CD1c-positive myeloid dendritic cell (primary cell): ENCODE measurements around the gene ELOVL1.
"Not testable (repeated sequence)": the region's sequence is repeated elsewhere in the genome, so short reads cannot be mapped to it uniquely, and the experiment has no call there.

ENCODE experiments used
- DNase-seq: peaks from one replicate; pipeline ENCODE4 v3.0.0-alpha.2; 2016; ENCODE audit errors: extremely low spot score

Gene ELOVL1

GRCh38 chr1:43367904-43368645, at the start of gene ELOVL1:
Gene ELOVL1 (minus strand): TSS chr1:43368011. CDS start chr1:43365609, 2,402 bp downstream.
- DNase-seq, result peak; percentile 96

GRCh38 chr1:43415901-43416300, 48.1 kb upstream of the ELOVL1 start:
- no peak for DNase-seq

- peak; percentile 77 for DNase-seq
These were observed 46.9 kb upstream of the ELOVL1 start for GRCh38 chr1:43414634-43415223.

GRCh38 chr1:43413426-43413825, 45.6 kb upstream of the ELOVL1 start:
- DNase-seq, result not testable (repeated sequence)

- DNase-seq, result no peak
These were observed 42.8 kb upstream of the ELOVL1 start for GRCh38 chr1:43410571-43410970.

- no peak for DNase-seq
These were observed 38.0 kb upstream of the ELOVL1 start for GRCh38 chr1:43405876-43406234.

GRCh38 chr1:43405219-43405875, 37.5 kb upstream of the ELOVL1 start:
- DNase-seq, result no peak

- DNase-seq, result no peak
These were observed 36.5 kb upstream of the ELOVL1 start for GRCh38 chr1:43404353-43404752.

- DNase-seq, result no peak
These were observed 34.5 kb upstream of the ELOVL1 start for GRCh38 chr1:43402089-43402865.

GRCh38 chr1:43400441-43400840, 32.6 kb upstream of the ELOVL1 start:
- DNase-seq, result not testable (repeated sequence)

GRCh38 chr1:43398227-43398626, 30.4 kb upstream of the ELOVL1 start:
- no peak for DNase-seq

GRCh38 chr1:43396059-43396458, 28.2 kb upstream of the ELOVL1 start:
- DNase-seq, result no peak

- DNase-seq, result no peak
These were observed 27.7 kb upstream of the ELOVL1 start for GRCh38 chr1:43395523-43395922.

- DNase-seq, result no peak
These were observed 24.9 kb upstream of the ELOVL1 start for GRCh38 chr1:43392702-43393101.

- peak; percentile 98 for DNase-seq
These were observed 21.8 kb upstream of the ELOVL1 start, which contains the start of the genes MED8 and SZT2 for GRCh38 chr1:43389326-43390313. Gene MED8 (minus strand): TSS chr1:43389800. CDS start chr1:43389764, 36 bp downstream. Gene SZT2 (plus strand): TSS chr1:43389899. CDS start chr1:43389969, 70 bp downstream.

GRCh38 chr1:43388613-43389012, 20.8 kb upstream of the ELOVL1 start:
- DNase-seq, result no peak

- DNase-seq, result peak; percentile 23
These were observed 20.3 kb upstream of the ELOVL1 start for GRCh38 chr1:43387976-43388599.

- DNase-seq, result no peak
These were observed 18.9 kb upstream of the ELOVL1 start for GRCh38 chr1:43386676-43387075.

GRCh38 chr1:43383449-43383848, 15.6 kb upstream of the ELOVL1 start:
- no peak for DNase-seq

GRCh38 chr1:43382027-43382779, 14.4 kb upstream of the ELOVL1 start:
- DNase-seq, result no peak
